Testis (tissue), 3 donors: Measurements from ENCODE around the gene CCNJL. TPM values are rescaled to one million over a fixed set of nuclear protein-coding genes. Genes with fewer than 3 reads are reported as not detected.

Experiments
- DNase-seq: peaks from one replicate; pipeline ENCODE4 v3.0.0-alpha.2; 2019
- H3K27ac ChIP-seq, 2 donors: fragments of 200-600 bp; sonication (generic); one replicate each; pipeline ENCODE4 v1.5.1; 2019
- H3K27me3 ChIP-seq: fragments of 200-600 bp; sonication (generic); one replicate; pipeline ENCODE4 v1.5.1; 2019
- H3K36me3 ChIP-seq: fragments of 200-600 bp; sonication (generic); one replicate; pipeline ENCODE4 v1.5.1; 2017; ENCODE audit warnings: low read depth; ENCODE audit errors: missing control alignments
- H3K4me1 ChIP-seq: fragments of 200-600 bp; sonication (generic); one replicate; pipeline ENCODE4 v1.5.1; 2019
- H3K4me3 ChIP-seq, 2 donors: fragments of 200-600 bp; sonication (generic); one replicate each; pipeline ENCODE4 v1.5.1; 2017 to 2019
- H3K9me3 ChIP-seq: fragments of 200-600 bp; sonication (generic); one replicate; pipeline ENCODE4 v1.5.1; 2017
- CTCF ChIP-seq, 3 experiments: fragments of 450-650 bp in 2 of 3; fragments of 200-600 bp in 1 of 3; sonication (generic) in 1 of 3; IDR thresholded peaks; one replicate each; pipeline ENCODE4 v1.5.1; 2016 to 2019; ENCODE audit warnings: antibody characterized with exemption in 3 of 3, mild to moderate bottlenecking in 2 of 3, moderate library complexity in 1 of 3
- POLR2A ChIP-seq: fragments of 450-650 bp; IDR thresholded peaks from one replicate; pipeline ENCODE4 v1.6.1; 2017; ENCODE audit warnings: antibody characterized with exemption, mild to moderate bottlenecking, moderate library complexity
- WGBS, 2 donors: methylation state at CpG; one replicate each; pipeline ENCODE4 v1.1.5; 2018; 5-methylcytosine and 5-hydroxymethylcytosine counted together
- intact Hi-C: fragments of 100-400 bp; cut with DNase I; formaldehyde crosslinking; loops from one replicate; pipeline ENCODE4 v1.15.1; 2023; ENCODE audit warnings: low total_unique reads
- polyA plus RNA-seq: library from polyadenylated mRNA; stranded (reverse); fragments of 350-450 nt; fragmentation: Illumina TruSeq; extraction: RNeasy Lipid Tissue Mini Kit (QIAGEN cat#74804); gene quantifications from one replicate; pipeline ENCODE4 v1.2.3, GENCODE V29; 2014; ENCODE audit warnings: low read depth, low replicate concordance; ENCODE audit not compliant: insufficient read depth
- total RNA-seq, 2 donors: library from RNA; depleted of rRNA; stranded (reverse); fragments of >200 nt; gene quantifications; one replicate each; pipeline ENCODE4 v1.2.3, GENCODE V29; 2016

Gene CCNJL
- total and polyA plus RNA-seq, 3 donors from 2014 or later: 23.6 to 47.0 (median 41.4) TPM

- Histone ChIP-seq H3K27me3 (no peaks in the 10 kb centered on the region), H3K4me3 (no peak overlapping the region), H3K4me1 (no peaks in the 10 kb centered on the region), H3K27ac (no peak overlapping the region), H3K36me3 (no peaks in the 10 kb centered on the region), H3K9me3 (no peaks in the 10 kb centered on the region)
- TF ChIP-seq POLR2A (no peak), CTCF (IDR thresholded peaks at IDR 0.05) (no peak)
- no peak for DNase-seq
- intact Hi-C loops: no loop called here
- WGBS, 2 donors: 40 to 59% methylated on average over 1 to 7 of the region's 7 CpGs
These were observed 34.0 kb downstream of the CCNJL start for GRCh38 chr5:160278343-160278742.

- no peaks in the 10 kb centered on the region for H3K9me3 ChIP-seq
- no peaks in the 10 kb centered on the region for H3K36me3 ChIP-seq
- 83 to 90% methylated on average over 5 of the region's 5 CpGs for WGBS, 2 donors
- peaks cover 12% of the 10 kb centered on the region for H3K4me1 ChIP-seq
- no peak for DNase-seq
- H3K27me3 ChIP-seq: no peaks in the 10 kb centered on the region
- H3K27ac ChIP-seq: no peak overlapping the region
- no peak overlapping the region for H3K4me3 ChIP-seq
- TF ChIP-seq POLR2A (no peak), CTCF (IDR thresholded peaks at IDR 0.05) (no peak)
- intact Hi-C loops: no loop called here
These were observed 37.9 kb downstream of the CCNJL start for GRCh38 chr5:160274483-160274931.

GRCh38 chr5:160272889-160273288 is 39.5 kb downstream of the CCNJL start:
- intact Hi-C loops: no loop called here
- H3K4me1 ChIP-seq: peaks cover 20% of the 10 kb centered on the region
- no peak overlapping the region for H3K4me3 ChIP-seq
- 96 to 98% methylated on average over 2 of the region's 2 CpGs for WGBS, 2 donors
- TF ChIP-seq POLR2A: no peak
- TF ChIP-seq CTCF (IDR thresholded peaks at IDR 0.05): no peak
- DNase-seq: no peak
- no peaks in the 10 kb centered on the region for H3K9me3 ChIP-seq
- H3K27ac ChIP-seq: no peak overlapping the region
- no peaks in the 10 kb centered on the region for H3K36me3 ChIP-seq
- H3K27me3 ChIP-seq: no peaks in the 10 kb centered on the region

- H3K36me3 ChIP-seq: no peaks in the 10 kb centered on the region
- no peak for DNase-seq
- H3K4me3 ChIP-seq: no peak overlapping the region
- no peak for TF ChIP-seq POLR2A
- no peak for TF ChIP-seq CTCF (IDR thresholded peaks at IDR 0.05)
- 77 to 89% methylated on average over 3 of the region's 3 CpGs for WGBS, 2 donors
- peaks cover 20% of the 10 kb centered on the region for H3K4me1 ChIP-seq
- no peak overlapping the region for H3K27ac ChIP-seq
- no peaks in the 10 kb centered on the region for H3K9me3 ChIP-seq
- H3K27me3 ChIP-seq: no peaks in the 10 kb centered on the region
- intact Hi-C loops: no loop called here
These were observed 40.1 kb downstream of the CCNJL start for GRCh38 chr5:160272264-160272663.

GRCh38 chr5:160271836-160272235 is 40.5 kb downstream of the CCNJL start:
- no peak overlapping the region for H3K27ac ChIP-seq
- H3K9me3 ChIP-seq: no peaks in the 10 kb centered on the region
- TF ChIP-seq CTCF (IDR thresholded peaks at IDR 0.05) (no peak), POLR2A (no peak)
- WGBS, 2 donors: 70 to 72% methylated on average over 6 of the region's 6 CpGs
- peaks cover 21% of the 10 kb centered on the region for H3K4me1 ChIP-seq
- DNase-seq: no peak
- H3K4me3 ChIP-seq: no peak overlapping the region
- intact Hi-C loops: no loop called here
- H3K36me3 ChIP-seq: no peaks in the 10 kb centered on the region
- no peaks in the 10 kb centered on the region for H3K27me3 ChIP-seq
